GM19193 (cell line): ENCODE results near the gene LNX2.

Source experiments
- POLR2A ChIP-seq: IDR thresholded peaks from 4 replicates; pipeline ENCODE4 v1.6.1; 2011; ENCODE audit not compliant: insufficient read depth, insufficient read length; ENCODE audit errors: extremely low read depth

The LNX2 gene

DNA sequence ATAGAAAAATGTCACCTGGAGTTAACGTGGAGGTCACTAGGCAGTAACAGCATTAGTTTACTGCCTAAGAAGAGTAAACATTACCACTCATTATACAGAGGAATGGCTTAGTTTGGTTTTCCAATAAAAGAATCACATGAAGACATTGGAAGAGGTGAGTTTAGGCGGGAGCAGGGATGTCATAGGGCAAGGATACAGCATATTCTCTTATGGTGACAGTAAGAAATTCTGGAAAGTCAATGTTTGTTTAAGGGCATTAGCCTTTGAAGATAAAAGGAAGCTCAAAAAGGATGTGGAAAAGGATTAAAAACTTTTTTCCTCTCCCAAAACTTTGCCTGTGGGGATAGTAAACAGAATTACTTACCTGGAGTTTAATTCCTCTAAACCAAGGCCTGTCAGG is 5.5 kb upstream of the LNX2 start:
- TF ChIP-seq POLR2A = no peak

GRCh38 chr13:27624071-27624470 is 3.7 kb upstream of the LNX2 start:
- no peak for TF ChIP-seq POLR2A

DNA sequence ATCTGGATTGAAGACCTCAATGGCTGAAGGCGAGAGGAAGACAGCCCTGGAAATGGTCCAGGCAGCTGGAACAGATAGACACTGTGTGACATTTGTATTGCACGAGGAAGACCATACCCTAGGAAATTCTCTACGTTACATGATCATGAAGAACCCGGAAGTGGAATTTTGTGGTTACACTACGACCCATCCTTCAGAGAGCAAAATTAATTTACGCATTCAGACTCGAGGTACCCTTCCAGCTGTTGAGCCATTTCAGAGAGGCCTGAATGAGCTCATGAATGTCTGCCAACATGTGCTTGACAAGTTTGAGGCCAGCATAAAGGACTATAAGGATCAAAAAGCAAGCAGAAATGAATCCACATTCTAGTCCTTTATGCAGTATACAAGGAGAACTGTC is 2.6 kb upstream of the LNX2 start:
- TF ChIP-seq POLR2A = no peak

GRCh38 chr13:27622102-27622820 is 1.9 kb upstream of the LNX2 start:
- no peak for TF ChIP-seq POLR2A

- TF ChIP-seq POLR2A = peak; percentile 88
Measured at GRCh38 chr13:27621366-27622101, 1.2 kb upstream of the LNX2 start, which contains the start of gene POLR1D. POLR1D (plus strand) TSS chr13:27621892; CDS start chr13:27621984, 92 bp downstream.

GRCh38 chr13:27621116-27621365 is 712 bp upstream of the LNX2 start:
- no peak for TF ChIP-seq POLR2A

DNA sequence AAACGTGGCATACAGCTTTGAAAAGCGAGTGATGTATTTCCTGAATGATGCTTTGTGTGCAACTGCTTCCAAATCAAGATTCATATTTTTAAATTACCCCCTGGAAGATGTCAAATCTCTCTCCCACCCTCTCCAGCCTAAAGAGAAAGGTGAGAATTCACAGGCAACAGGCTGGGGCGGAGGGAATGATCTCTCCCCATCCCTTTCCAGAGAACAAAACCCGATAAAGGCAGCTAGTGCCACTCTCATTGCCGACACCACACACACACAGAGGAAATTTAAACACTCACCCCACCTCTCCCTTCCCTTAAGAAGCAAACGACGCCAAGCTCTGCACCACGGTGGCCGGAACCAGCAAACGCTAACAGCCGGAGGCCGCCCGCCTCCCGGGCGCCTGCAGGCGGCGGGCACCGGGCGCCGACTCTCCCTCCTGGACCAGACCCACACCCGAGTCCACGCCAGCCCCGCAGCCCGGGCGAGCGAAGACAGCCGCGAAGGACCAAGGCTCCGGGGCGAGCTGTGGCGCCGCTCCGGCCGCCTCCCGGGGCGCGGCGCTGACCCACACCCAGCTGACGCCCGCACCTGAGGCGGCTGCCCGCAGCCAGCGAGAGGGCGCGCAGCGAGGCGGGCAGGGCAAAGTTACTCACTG is 477 bp downstream of the LNX2 start:
- no peak for TF ChIP-seq POLR2A

DNA sequence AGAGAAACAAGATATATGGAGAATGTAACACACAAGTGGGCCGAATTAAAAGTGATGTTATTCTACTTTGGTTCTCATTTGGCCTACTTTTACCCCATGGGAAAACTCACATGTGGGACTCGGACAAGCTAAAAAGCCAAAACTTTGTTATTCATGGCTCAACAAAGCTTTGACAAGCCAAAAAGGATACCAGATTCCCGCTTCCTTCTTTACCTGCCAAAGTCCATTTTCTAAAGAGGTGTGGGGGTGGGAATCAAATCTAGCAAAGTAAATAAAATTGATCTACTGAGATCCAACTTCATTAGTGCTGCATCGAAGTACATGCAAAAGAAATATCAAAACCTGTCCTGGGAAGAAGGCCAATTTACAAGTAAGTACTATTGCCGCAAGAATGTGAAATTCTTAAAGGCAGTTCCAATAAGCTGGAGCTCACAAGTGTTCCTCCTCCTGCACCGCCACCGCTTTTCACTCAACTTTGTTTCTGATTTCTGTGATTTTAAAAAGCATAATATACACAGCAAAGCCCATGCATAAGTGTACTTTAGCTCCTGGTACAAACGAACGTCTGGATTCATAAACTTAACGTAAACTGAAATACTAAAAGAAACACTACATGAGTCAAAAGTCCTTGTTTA is 1.1 kb downstream of the LNX2 start:
- no peak for TF ChIP-seq POLR2A

DNA sequence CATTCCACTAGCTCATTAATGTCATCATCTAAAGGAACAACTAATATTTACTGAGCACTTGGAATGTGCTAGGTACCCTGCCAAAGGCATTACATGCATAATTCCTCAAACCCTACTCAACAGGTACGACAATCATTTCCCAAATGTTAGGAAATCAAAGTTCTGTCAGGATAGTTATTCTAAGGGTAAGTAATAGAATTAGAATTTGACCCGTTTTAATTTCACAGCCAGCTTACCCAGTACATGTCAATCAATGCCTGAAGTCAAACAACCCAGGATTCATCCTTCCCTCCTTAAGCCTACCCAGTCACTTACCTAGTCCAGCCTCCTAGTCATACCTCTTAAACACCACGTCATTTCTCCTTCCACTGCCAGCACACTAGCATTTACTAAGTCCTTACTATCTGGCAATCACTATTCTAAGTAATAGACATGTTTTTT is 2.4 kb downstream of the LNX2 start:
- TF ChIP-seq POLR2A = no peak

- no peak for TF ChIP-seq POLR2A
Measured at GRCh38 chr13:27613628-27614027, 6.7 kb downstream of the LNX2 start.

DNA sequence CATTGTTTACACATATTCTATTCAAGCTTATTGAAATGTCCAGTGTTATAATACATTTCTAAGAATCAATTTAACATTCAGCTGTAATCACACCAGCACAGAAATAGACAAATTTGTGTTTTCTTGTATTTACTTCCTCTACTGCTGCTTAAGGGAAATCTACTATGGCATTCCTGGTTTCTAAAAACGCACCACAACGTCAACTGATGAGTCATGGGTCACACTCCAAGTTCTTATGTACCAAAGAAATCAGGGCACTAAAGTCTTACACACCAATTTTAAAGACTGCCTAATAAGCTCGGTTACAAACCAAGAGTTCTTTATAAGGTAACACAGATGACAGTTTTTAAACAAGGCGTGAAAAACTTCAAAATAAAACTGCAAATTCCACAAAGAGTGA is 13.2 kb downstream of the LNX2 start:
- no peak for TF ChIP-seq POLR2A

DNA sequence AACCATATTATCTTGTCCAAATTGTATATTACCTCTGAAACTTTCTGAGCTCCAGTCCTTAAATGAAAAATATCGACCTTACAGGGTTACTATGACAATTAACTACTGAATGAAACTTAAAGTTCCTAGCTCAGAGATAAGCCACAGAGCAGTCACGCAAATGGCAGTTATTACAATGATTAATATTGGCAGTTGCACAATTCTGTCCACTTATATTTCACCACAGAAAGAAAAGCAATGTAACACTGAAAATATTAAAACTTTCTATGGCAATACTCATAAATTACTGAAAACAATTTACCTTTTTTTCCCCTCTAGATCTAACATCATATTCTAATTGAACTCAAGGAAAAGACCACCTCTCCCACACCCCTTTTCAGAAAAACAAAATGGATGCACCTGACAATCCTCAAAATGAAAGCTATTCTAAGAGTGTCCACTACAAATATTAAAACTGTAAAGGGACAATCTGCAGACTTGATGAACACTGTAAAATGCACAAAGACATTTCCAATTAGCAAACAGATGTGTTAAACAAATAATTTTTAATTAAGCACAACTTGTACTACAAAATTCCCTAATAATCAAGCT is 14.6 kb downstream of the LNX2 start:
- no peak for TF ChIP-seq POLR2A

DNA sequence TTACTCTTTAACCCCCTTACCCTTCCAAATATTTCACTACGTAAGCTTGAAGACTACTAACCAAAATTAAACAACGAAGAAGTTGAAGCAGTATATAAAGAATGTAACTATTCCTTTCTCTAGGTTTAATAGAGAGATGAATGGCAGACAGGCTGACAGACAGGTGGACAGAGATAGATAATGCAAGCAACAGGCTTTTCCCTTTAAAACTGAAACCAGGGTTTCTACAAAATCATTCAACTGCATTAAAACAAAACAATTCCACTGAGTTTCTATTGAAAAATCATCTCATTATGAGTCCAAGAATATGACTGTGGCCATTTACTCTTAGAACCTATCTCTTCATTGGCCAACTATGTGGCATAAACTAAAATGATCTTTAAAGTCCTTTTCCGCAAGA is 15.2 kb downstream of the LNX2 start:
- TF ChIP-seq POLR2A = no peak

DNA sequence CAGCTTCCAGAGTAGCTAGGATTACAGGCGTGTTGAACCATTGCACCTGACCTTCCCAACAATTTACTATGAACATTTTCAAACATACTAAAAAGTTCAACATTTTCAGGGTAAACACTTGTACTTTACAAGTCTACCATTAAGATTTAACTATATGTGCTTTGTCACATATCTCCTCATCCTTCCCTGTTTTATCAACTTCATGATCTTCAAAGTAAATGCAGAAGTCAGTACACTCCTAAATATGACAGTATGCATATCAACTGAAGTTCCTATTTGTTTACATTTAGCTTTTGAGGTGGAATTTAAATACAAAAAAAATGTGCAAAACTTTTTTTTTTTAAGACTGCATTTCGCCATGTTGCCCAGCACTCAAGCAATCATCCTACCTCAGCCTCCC is 18.5 kb downstream of the LNX2 start:
- no peak for TF ChIP-seq POLR2A

DNA sequence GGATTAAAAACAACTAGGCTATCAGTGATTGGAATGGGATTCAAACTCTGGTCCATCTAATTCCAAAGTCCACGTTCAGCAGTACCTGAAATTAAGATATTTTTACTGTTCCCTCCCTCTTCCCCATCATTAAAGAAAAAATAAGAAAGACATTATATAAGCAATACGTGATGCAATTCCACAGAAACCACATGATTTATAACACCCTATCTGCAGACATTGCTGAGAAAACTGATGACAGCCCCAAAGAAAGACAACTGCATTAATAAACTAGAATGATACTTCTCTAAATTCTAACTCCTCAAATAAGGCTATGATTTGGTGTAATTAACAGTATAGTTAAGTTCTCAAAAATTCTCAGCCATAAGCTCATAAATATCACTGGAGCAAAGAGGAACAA is 19.1 kb downstream of the LNX2 start:
- TF ChIP-seq POLR2A = no peak
